Adrenal gland (tissue), 12 donors: ENCODE measurements around the gene MAP2K4. TPM values are rescaled to one million over a fixed set of nuclear protein-coding genes. Genes with fewer than 3 reads are reported as not detected.

ENCODE experiments used
- DNase-seq, 7 donors: peaks; one replicate each; pipeline ENCODE4 v3.0.0-alpha.2; 2019 to 2020
- H3K27ac ChIP-seq, 5 donors: fragments of 200-600 bp; sonication (generic) in 4 of 5; 1 replicate in 3 of 5; 2 replicates in 2 of 5; pipeline versions ENCODE4 v1.5.1 to v1.8.0; 2016 to 2020; ENCODE audit warnings: mild to moderate bottlenecking in 1 of 5
- H3K27me3 ChIP-seq: fragments of 200-600 bp; 2 replicates; pipeline ENCODE4 v1.8.0; 2021
- H3K36me3 ChIP-seq, 2 donors: fragments of 200-600 bp; replicated peaks in 1 of 2; 1 replicate in 1 of 2; 2 replicates in 1 of 2; pipeline versions ENCODE4 v1.5.1 to v1.8.0; 2018 to 2022
- H3K4me1 ChIP-seq, 2 donors: fragments of 200-600 bp; replicated peaks in 1 of 2; 1 replicate in 1 of 2; 2 replicates in 1 of 2; pipeline versions ENCODE4 v1.5.1 to v1.8.0; 2018 to 2021
- H3K4me3 ChIP-seq, 4 donors: fragments of 200-600 bp; sonication (generic) in 3 of 4; one replicate each; pipeline ENCODE4 v1.5.1; 2016 to 2018
- H3K9me3 ChIP-seq, 3 donors: fragments of 200-600 bp; sonication (generic) in 1 of 3; replicated peaks in 1 of 3; 1 replicate in 2 of 3; 2 replicates in 1 of 3; pipeline versions ENCODE4 v1.5.1 to v1.8.0; 2016 to 2021
- CTCF ChIP-seq, 6 experiments: fragments of 450-650 bp in 4 of 6; fragments of 200-600 bp in 2 of 6; sonication (generic) in 1 of 6; IDR thresholded peaks; 1 replicate in 5 of 6; 2 replicates in 1 of 6; pipeline versions ENCODE4 v1.5.1 to v1.8.0; 2016 to 2021; ENCODE audit warnings: antibody characterized with exemption in 6 of 6, mild to moderate bottlenecking in 2 of 6, moderate library complexity in 1 of 6
- POLR2A ChIP-seq, 2 donors: fragments of 450-650 bp; IDR thresholded peaks; one replicate each; pipeline ENCODE4 v1.6.1; 2017; ENCODE audit warnings: antibody characterized with exemption in 2 of 2, mild to moderate bottlenecking in 2 of 2, moderate library complexity in 1 of 2
- WGBS, 4 donors: extraction: QIAGEN DNeasy Blood & Tissue Kit in 2 of 4; methylation state at CpG; one replicate each; pipeline versions ENCODE4 v1.1.5 to v1.1.7; 2013 to 2017; 5-methylcytosine and 5-hydroxymethylcytosine counted together
- intact Hi-C, 2 donors: fragments of 100-400 bp; cut with DNase I; formaldehyde crosslinking; loops; one replicate each; pipeline versions ENCODE4 v1.14.1 to v1.15.0; 2022 to 2023
- polyA plus RNA-seq, 3 donors: library from polyadenylated mRNA; stranded (reverse); fragments of 200-250 nt in 2 of 3; fragments of 350-450 nt in 1 of 3; fragmentation: Illumina TruSeq in 1 of 3; extraction: RNeasy Lipid Tissue Mini Kit (QIAGEN cat#74804) in 1 of 3; gene quantifications; one replicate each; pipeline ENCODE4 v1.2.3, GENCODE V29; 2013 to 2014
- total RNA-seq, 9 donors: library from RNA; depleted of rRNA in 4 of 9; stranded (reverse); fragments of >200 nt in 4 of 9; fragments of 120-200 nt in 1 of 9; fragmentation: NEBNext Ultra II Directional in 1 of 9; extraction: Animal tissue kit (Norgen Biotek cat#: 25700) in 1 of 9; gene quantifications; one replicate each; pipeline versions ENCODE4 v1.1.0 to v1.2.4, GENCODE V29; 2013 to 2023
- donor health status: healthy with polysubstance abuse.
- donor health status: Bipolar disorder and iron deficiency.
- donor health status: DM: yes; HTN: yes; CAD: no.
- donor health status: DM: no; HTN: no; CAD: no.
- donor health status: DM: no; HTN: no; CAD: no.
- donor health status: DM: yes; HTN: yes; CAD: no.

The MAP2K4 gene
- total and polyA plus RNA-seq, 12 donors = 12.5 to 55.7 (median 32.0) TPM

- no peak overlapping the region for H3K4me3 ChIP-seq
- no peaks in the 10 kb centered on the region for H3K36me3 ChIP-seq
- intact Hi-C loops = no loop called here
- H3K27me3 ChIP-seq = no peaks in the 10 kb centered on the region
- no peaks in the 10 kb centered on the region for H3K9me3 ChIP-seq
- 91 to 95% (median 94%) methylated on average over 8 of the region's 8 CpGs for WGBS, 4 donors
- H3K4me1 ChIP-seq = no peaks in the 10 kb centered on the region
- H3K27ac ChIP-seq = no peak overlapping the region
- TF ChIP-seq CTCF (IDR thresholded peaks at IDR 0.05) = no peak
- no peak for TF ChIP-seq POLR2A (IDR thresholded peaks at IDR 0.05)
- DNase-seq = no peak
Measured at GRCh38 chr17:12081720-12082119, 61.0 kb downstream of the MAP2K4 start.

- intact Hi-C loops = no loop called here
- DNase-seq = no peak
- H3K27me3 ChIP-seq = no peaks in the 10 kb centered on the region
- H3K4me1 ChIP-seq = peaks cover 4 to 13% of the 10 kb centered on the region in 2 donors
- WGBS, 4 donors = 90 to 97% (median 93%) methylated on average over 4 of the region's 4 CpGs
- no peak for TF ChIP-seq POLR2A (IDR thresholded peaks at IDR 0.05)
- peak in 1 of 6 experiments; percentile 8 for TF ChIP-seq CTCF (IDR thresholded peaks at IDR 0.05)
- H3K4me3 ChIP-seq = no peak overlapping the region
- no peak overlapping the region for H3K27ac ChIP-seq
- no peaks in the 10 kb centered on the region for H3K36me3 ChIP-seq
- H3K9me3 ChIP-seq = no peaks in the 10 kb centered on the region
Measured at GRCh38 chr17:12085076-12085949, 64.6 kb downstream of the MAP2K4 start.

GRCh38 chr17:12088035-12088434 lies 67.4 kb downstream of the MAP2K4 start:
- Histone ChIP-seq H3K36me3 (no peaks in the 10 kb centered on the region), H3K4me3 (no peak overlapping the region), H3K4me1 (peaks cover 4 to 13% of the 10 kb centered on the region in 2 donors), H3K9me3 (no peaks in the 10 kb centered on the region), H3K27me3 (no peaks in the 10 kb centered on the region), H3K27ac (no peak overlapping the region)
- intact Hi-C loops = no loop called here
- TF ChIP-seq POLR2A (IDR thresholded peaks at IDR 0.05) (no peak), CTCF (IDR thresholded peaks at IDR 0.05) (no peak)
- WGBS, 4 donors = 96 to 100% (median 98%) methylated on average over 1 of the region's 1 CpG
- no peak for DNase-seq

- no peak overlapping the region for H3K27ac ChIP-seq
- H3K4me3 ChIP-seq = no peak overlapping the region
- intact Hi-C loops = no loop called here
- no peaks in the 10 kb centered on the region for H3K9me3 ChIP-seq
- TF ChIP-seq POLR2A (IDR thresholded peaks at IDR 0.05) = no peak
- no peak for TF ChIP-seq CTCF (IDR thresholded peaks at IDR 0.05)
- H3K36me3 ChIP-seq = no peaks in the 10 kb centered on the region
- H3K27me3 ChIP-seq = no peaks in the 10 kb centered on the region
- WGBS, 4 donors = 73 to 79% (median 76%) methylated on average over 3 of the region's 3 CpGs
- peaks cover 4 to 13% of the 10 kb centered on the region in 2 donors for H3K4me1 ChIP-seq
- no peak for DNase-seq
Measured at GRCh38 chr17:12089809-12090384, 69.2 kb downstream of the MAP2K4 start.
